HepG2 (cell line): ENCODE measurements around the gene IQGAP3. TPM values are rescaled to one million over a fixed set of nuclear protein-coding genes. Genes with fewer than 3 reads are reported as not detected.

ENCODE experiments used
- ATAC-seq: fragments of 200-7000 bp; cut with Tn5 transposase; 3 replicates; pipeline ENCODE4 v1.9.1; 2020; ENCODE audit warnings: mild to moderate bottlenecking, moderate library complexity
- BruUV-seq: library from RNA; stranded (reverse); fragments of 400-500 nt; replicated peaks from 2 replicates; lab custom pipeline; 2021; lab: Mats Ljungman, UMichigan
- CTCF ChIA-PET: fragments of 300-600 bp; formaldehyde crosslinking; extraction: SDS; loops from one replicate; lab custom pipeline; 2021; ENCODE audit warnings: low total read pairs, inconsistent platforms, low intra/inter-chr PET ratio; lab: Yijun Ruan, JAX
- POLR2A ChIA-PET: fragments of 350-600 bp; sonication (Branson Sonifier 250); formaldehyde crosslinking; loops from one replicate; lab custom pipeline; 2020; ENCODE audit warnings: antibody characterized with exemption, inconsistent platforms; lab: Yijun Ruan, JAX
- DNase-seq: peaks from one replicate; pipeline ENCODE4 v3.0.0-alpha.2; 2015; ENCODE audit warnings: low spot score
- FAIRE-seq: peaks from 3 replicates; lab custom pipeline; 2011; peaks lifted over from hg19 to GRCh38; lab: Jason Lieb, UNC
- H2AFZ ChIP-seq: one replicate; pipeline ENCODE4 v1.6.1; 2011; ENCODE audit warnings: low read length, inconsistent platforms
- H3K27ac ChIP-seq: fragments of 300-600 bp; 3 replicates; pipeline ENCODE4 v1.8.0; 2011; ENCODE audit warnings: mixed run types, mild to moderate bottlenecking, mixed read lengths, low read length, inconsistent platforms; ENCODE audit not compliant: insufficient read depth; ENCODE audit errors: extremely low read length
- H3K27me3 ChIP-seq, 2 experiments: fragments of 200-600 bp in 1 of 2; 2 replicates in 1 of 2; 3 replicates in 1 of 2; pipeline versions ENCODE4 v1.6.0 to v1.8.0; 2011; ENCODE audit warnings: low read length in 2 of 2, mild to moderate bottlenecking in 2 of 2, moderate library complexity in 2 of 2, inconsistent platforms in 1 of 2; ENCODE audit not compliant: insufficient read depth in 2 of 2, control insufficient read depth in 1 of 2
- H3K36me3 ChIP-seq, 2 experiments: fragments of 200-600 bp in 1 of 2; replicated peaks in 1 of 2; 2 replicates in 1 of 2; 3 replicates in 1 of 2; pipeline versions ENCODE4 v1.5.1 to v1.8.0; 2011; ENCODE audit warnings: low read length in 2 of 2, inconsistent platforms in 1 of 2; ENCODE audit not compliant: insufficient read depth in 2 of 2, control insufficient read depth in 1 of 2
- H3K4me1 ChIP-seq: 2 replicates; pipeline ENCODE4 v1.5.1; 2012; ENCODE audit warnings: low read length, inconsistent platforms; ENCODE audit not compliant: insufficient read depth
- H3K4me2 ChIP-seq: 2 replicates; pipeline ENCODE4 v1.6.0; 2011; ENCODE audit warnings: low read depth, low read length, inconsistent platforms
- H3K4me3 ChIP-seq, 3 experiments: fragments of 200-600 bp in 1 of 3; sonication (generic), shearing (Covaris generic) in 1 of 3; replicated peaks in 1 of 3; 2 replicates each; pipeline ENCODE4 v1.5.1; 2011 to 2016; ENCODE audit warnings: low read length in 3 of 3, inconsistent platforms in 2 of 3, low read depth in 2 of 3, mild to moderate bottlenecking in 2 of 3, control low read depth in 1 of 3, mixed read lengths in 1 of 3; ENCODE audit not compliant: insufficient read depth in 1 of 3
- H3K79me2 ChIP-seq: one replicate; pipeline ENCODE4 v1.6.1; 2011; ENCODE audit warnings: low read length, inconsistent platforms; ENCODE audit not compliant: insufficient read depth
- H3K9ac ChIP-seq: 2 replicates; pipeline ENCODE4 v1.6.0; 2011; ENCODE audit warnings: mild to moderate bottlenecking, low read depth, low read length, inconsistent platforms; ENCODE audit not compliant: insufficient read depth
- H3K9me3 ChIP-seq: 2 replicates; pipeline ENCODE4 v1.5.1; 2012; ENCODE audit warnings: mild to moderate bottlenecking, low read length
- H4K20me1 ChIP-seq: 2 replicates; pipeline ENCODE4 v1.6.0; 2011; ENCODE audit warnings: inconsistent platforms, mild to moderate bottlenecking, low read length, moderate library complexity; ENCODE audit not compliant: insufficient read depth
- BRD4 ChIP-seq: sonication (generic); formaldehyde crosslinking; IDR thresholded peaks from 2 replicates; pipeline ENCODE4 v1.4.0; 2020; ENCODE audit warnings: missing genetic modification reagents
- ELF4 ChIP-seq: sonication (generic); formaldehyde crosslinking; IDR thresholded peaks from 2 replicates; pipeline ENCODE4 v1.5.0; 2020; ENCODE audit warnings: missing genetic modification reagents, mild to moderate bottlenecking, moderate library complexity, borderline replicate concordance
- ERF ChIP-seq: IDR thresholded peaks from 2 replicates; pipeline ENCODE4 v1.6.1; 2018; ENCODE audit warnings: missing biosample characterization, missing genetic modification reagents
- HNF4A ChIP-seq: sonication (generic); formaldehyde crosslinking; IDR thresholded peaks from 2 replicates; pipeline ENCODE4 v1.4.0; 2020; ENCODE audit warnings: missing genetic modification reagents
- PAX8 ChIP-seq: sonication (generic); formaldehyde crosslinking; IDR thresholded peaks from 2 replicates; pipeline ENCODE4 v1.8.0; 2022; ENCODE audit warnings: mild to moderate bottlenecking, missing genetic modification reagents, borderline replicate concordance
- POLR2AphosphoS5 ChIP-seq: IDR thresholded peaks from 2 replicates; pipeline ENCODE4 v1.6.1; 2012; ENCODE audit warnings: low read depth, low read length
- RFX1 ChIP-seq: fragments of 450-650 bp; IDR thresholded peaks from 2 replicates; pipeline ENCODE4 v1.6.1; 2017
- SPEN ChIP-seq: sonication (generic); formaldehyde crosslinking; IDR thresholded peaks from 2 replicates; pipeline ENCODE4 v1.5.1; 2020; ENCODE audit warnings: low read depth, mild to moderate bottlenecking, missing genetic modification reagents
- ZNF230 ChIP-seq: sonication (generic); formaldehyde crosslinking; IDR thresholded peaks from 2 replicates; pipeline ENCODE4 v1.4.0; 2020; ENCODE audit warnings: mild to moderate bottlenecking, missing genetic modification reagents
- ZNF652 ChIP-seq: IDR thresholded peaks from 2 replicates; pipeline ENCODE4 v1.6.1; 2016; ENCODE audit warnings: low read depth, borderline replicate concordance
- WGBS: methylation state at CpG from one replicate; pipeline ENCODE4 v1.1.6; 2017; ENCODE audit warnings: low lambda C conversion rate; 5-methylcytosine and 5-hydroxymethylcytosine counted together
- in situ Hi-C: cut with HindIII; loops from 2 replicates; pipeline ENCODE4 v1.10.0; 2017; ENCODE audit warnings: low pct_unique_long_range_greater_than_20kb; ENCODE audit not compliant: extremely low pct_ligation_motif_present
- intact Hi-C: fragments of 100-400 bp; cut with micrococcal nuclease; formaldehyde crosslinking; loops from one replicate; pipeline ENCODE4 v1.10.0; 2022; ENCODE audit not compliant: unreplicated experiment
- polyA plus RNA-seq, 8 experiments: library from polyadenylated mRNA; depleted of rRNA in 3 of 8; stranded (reverse) in 7 of 8; unstranded in 1 of 8; fragments of >200 nt; fragmentation: Illumina TruSeq in 4 of 8; extraction: Trizol in 4 of 8; gene quantifications; 2 replicates each; pipeline versions ENCODE4 v1.2.1 to v1.2.3, GENCODE V29; 2011 to 2016; ENCODE audit warnings: low read depth in 4 of 8, missing spikeins in 1 of 8, mixed read lengths in 1 of 8; ENCODE audit not compliant: insufficient read depth in 1 of 8
- total RNA-seq, 5 experiments: library from RNA; depleted of rRNA; stranded (reverse); fragments of >200 nt; fragmentation: Illumina TruSeq; extraction: Trizol; gene quantifications; 2 replicates each; pipeline ENCODE4 v1.2.3, GENCODE V29; 2016; ENCODE audit warnings: low read depth in 1 of 5
- TF ChIP-seq, protein P1 (sequence below): sonication (generic); formaldehyde crosslinking; IDR thresholded peaks from 2 replicates; pipeline ENCODE4 v1.5.0; 2020; ENCODE audit warnings: mild to moderate bottlenecking, low read depth, missing genetic modification reagents, borderline replicate concordance
- TF ChIP-seq, protein P2 (sequence below): fragments of 450-650 bp; IDR thresholded peaks from 2 replicates; pipeline ENCODE4 v1.6.1; 2016

IQGAP3 gene
- total and polyA plus RNA-seq, 2 of the 13 experiments (the other 11 are each of a cell fraction or from before 2014, with no cell fraction given): 13.5 to 14.1 TPM

DNA sequence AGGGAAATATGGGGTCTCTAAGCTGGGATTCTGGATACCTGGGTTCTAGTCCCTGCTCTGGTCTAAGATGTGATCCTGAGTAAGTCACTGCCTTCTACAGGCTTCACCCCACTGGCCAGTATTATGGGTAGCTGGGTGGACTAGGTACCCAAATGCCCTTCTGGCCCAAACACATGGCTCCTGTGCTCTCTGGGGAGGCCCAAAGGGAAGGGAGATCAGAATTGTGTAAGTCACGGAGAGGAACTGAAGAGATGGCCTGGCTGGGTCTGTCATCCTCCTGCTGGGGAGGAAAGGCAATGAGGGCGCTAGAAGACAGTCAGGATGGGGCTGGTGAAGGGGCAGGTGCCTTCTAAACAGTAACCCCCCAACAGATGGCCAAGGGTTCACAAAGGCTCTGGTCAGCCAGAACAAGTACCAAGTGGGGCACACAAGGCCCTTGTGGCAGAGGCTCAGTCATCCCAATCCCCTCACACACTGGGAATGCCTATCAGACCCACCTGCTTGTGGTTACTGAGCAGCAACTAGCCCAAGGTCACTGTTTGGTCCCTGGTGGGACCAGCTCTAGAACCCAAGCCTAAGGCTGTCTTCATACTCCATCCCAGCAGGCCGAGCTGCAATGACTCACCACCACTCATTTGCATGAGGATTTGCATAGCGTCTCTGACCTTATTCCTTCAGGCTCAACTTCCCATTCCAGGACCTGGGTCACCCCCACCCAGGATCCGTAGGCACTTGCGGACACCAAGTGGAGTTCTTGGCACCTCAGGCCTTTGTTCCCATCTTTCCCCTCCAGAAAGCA is 81.0 kb downstream of the IQGAP3 start:
- peaks cover 4 to 7% of the 10 kb centered on the region in 2 experiments; a peak in 2 of 5 replicates for H3K36me3 ChIP-seq
- TF ChIP-seq SPEN (CRISPR knock-in tag) (no peak), ELF4 (CRISPR knock-in tag) (no peak), POLR2AphosphoS5 (no peak), ZNF652 (CRISPR knock-in tag) (no peak), ERF (no peak), ZNF230 (CRISPR knock-in tag) (no peak), RFX1 (no peak), PAX8 (CRISPR knock-in tag) (no peak), BRD4 (CRISPR knock-in tag) (no peak), HNF4A (CRISPR knock-in tag) (no peak)
- TF ChIP-seq, protein P1, sequence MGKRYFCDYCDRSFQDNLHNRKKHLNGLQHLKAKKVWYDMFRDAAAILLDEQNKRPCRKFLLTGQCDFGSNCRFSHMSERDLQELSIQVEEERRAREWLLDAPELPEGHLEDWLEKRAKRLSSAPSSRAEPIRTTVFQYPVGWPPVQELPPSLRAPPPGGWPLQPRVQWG (CRISPR knock-in tag): no peak
- TF ChIP-seq, protein P2, sequence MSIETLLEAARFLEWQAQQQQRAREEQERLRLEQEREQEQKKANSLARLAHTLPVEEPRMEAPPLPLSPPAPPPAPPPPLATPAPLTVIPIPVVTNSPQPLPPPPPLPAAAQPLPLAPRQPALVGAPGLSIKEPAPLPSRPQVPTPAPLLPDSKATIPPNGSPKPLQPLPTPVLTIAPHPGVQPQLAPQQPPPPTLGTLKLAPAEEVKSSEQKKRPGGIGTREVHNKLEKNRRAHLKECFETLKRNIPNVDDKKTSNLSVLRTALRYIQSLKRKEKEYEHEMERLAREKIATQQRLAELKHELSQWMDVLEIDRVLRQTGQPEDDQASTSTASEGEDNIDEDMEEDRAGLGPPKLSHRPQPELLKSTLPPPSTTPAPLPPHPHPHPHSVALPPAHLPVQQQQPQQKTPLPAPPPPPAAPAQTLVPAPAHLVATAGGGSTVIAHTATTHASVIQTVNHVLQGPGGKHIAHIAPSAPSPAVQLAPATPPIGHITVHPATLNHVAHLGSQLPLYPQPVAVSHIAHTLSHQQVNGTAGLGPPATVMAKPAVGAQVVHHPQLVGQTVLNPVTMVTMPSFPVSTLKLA: no peak
- DNase-seq (no peak), ATAC-seq (no peak), FAIRE-seq (no peak)
- no peaks in the 10 kb centered on the region for H3K9me3 ChIP-seq
- no peak overlapping the region for H3K4me3 ChIP-seq
- H3K27ac ChIP-seq: no peak overlapping the region
- intact Hi-C loops (no loop called here), in situ Hi-C loops (no loop called here)
- ChIA-PET CTCF (no interaction called here), POLR2A (interaction anchor here (0.7 to 1.2 kb wide), 3 partner anchors 10 to 14 kb away, joined by 3 to 4 read pairs (median 3); no protein-coding TSS in a partner anchor)
- no peak overlapping the region for H3K4me2 ChIP-seq
- no TSS peak for BruUV-seq
- peaks cover 64% of the 10 kb centered on the region for H4K20me1 ChIP-seq
- H3K9ac ChIP-seq: no peak overlapping the region
- peaks cover 14% of the 10 kb centered on the region for H3K79me2 ChIP-seq
- no peak overlapping the region for H2AFZ ChIP-seq
- no peaks in the 10 kb centered on the region for H3K27me3 ChIP-seq
- 100% methylated on average over 5 of the region's 6 CpGs for WGBS
- H3K4me1 ChIP-seq: peaks cover 11% of the 10 kb centered on the region
